Loucy (cell line): ENCODE measurements around the gene CLMP.

ENCODE experiments used
- H2AFZ ChIP-seq: fragments of 200-600 bp; sonication (generic); 2 replicates; pipeline ENCODE4 v1.6.0; 2016; ENCODE audit warnings: antibody characterized with exemption, mild to moderate bottlenecking, low read length, moderate library complexity
- H3F3A ChIP-seq: fragments of 200-600 bp; 2 replicates; pipeline ENCODE4 v1.6.0; 2016; ENCODE audit warnings: antibody characterized with exemption, low read depth, mild to moderate bottlenecking
- H3K27me3 ChIP-seq: fragments of 200-600 bp; sonication (generic); 2 replicates; pipeline ENCODE4 v1.6.1; 2014; ENCODE audit warnings: low read length, mild to moderate bottlenecking; ENCODE audit not compliant: insufficient read depth, poor library complexity, severe bottlenecking
- H3K36me3 ChIP-seq: fragments of 200-600 bp; sonication (generic); 2 replicates; pipeline ENCODE4 v1.6.1; 2016; ENCODE audit warnings: low read length; ENCODE audit not compliant: insufficient read depth
- H3K4me1 ChIP-seq: fragments of 200-600 bp; sonication (generic); 2 replicates; pipeline ENCODE4 v1.5.1; 2014; ENCODE audit warnings: low read length, mild to moderate bottlenecking; ENCODE audit not compliant: insufficient read depth, poor library complexity, severe bottlenecking
- H3K4me2 ChIP-seq: fragments of 200-600 bp; sonication (generic); 2 replicates; pipeline ENCODE4 v1.6.0; 2014; ENCODE audit warnings: antibody characterized with exemption, low read length, low read depth, mild to moderate bottlenecking; ENCODE audit not compliant: poor library complexity, severe bottlenecking
- H3K4me3 ChIP-seq: fragments of 200-600 bp; sonication (generic); 2 replicates; pipeline ENCODE4 v1.5.1; 2014; ENCODE audit warnings: low read length, mild to moderate bottlenecking, mixed read lengths; ENCODE audit not compliant: poor library complexity, severe bottlenecking
- H3K79me2 ChIP-seq: fragments of 200-600 bp; sonication (generic); 2 replicates; pipeline ENCODE4 v1.6.1; 2014; ENCODE audit warnings: low read length; ENCODE audit not compliant: insufficient read depth
- H3K9ac ChIP-seq: fragments of 200-600 bp; sonication (generic); 2 replicates; pipeline ENCODE4 v1.6.0; 2014; ENCODE audit warnings: mild to moderate bottlenecking, low read depth, low read length, moderate library complexity; ENCODE audit not compliant: poor library complexity, severe bottlenecking
- H3K9me2 ChIP-seq: fragments of 200-600 bp; sonication (generic); replicated peaks from 2 replicates; pipeline ENCODE4 v1.6.1; 2016; ENCODE audit warnings: low read depth, low read length, mixed read lengths
- H3K9me3 ChIP-seq: fragments of 200-600 bp; sonication (generic); 2 replicates; pipeline ENCODE4 v1.6.1; 2014; ENCODE audit warnings: mild to moderate bottlenecking, antibody characterized with exemption, low read length, low read depth; ENCODE audit not compliant: insufficient read depth
- H4K20me1 ChIP-seq: fragments of 200-600 bp; sonication (generic); 2 replicates; pipeline ENCODE4 v1.6.0; 2014; ENCODE audit warnings: antibody characterized with exemption, low read length, mild to moderate bottlenecking; ENCODE audit not compliant: insufficient read depth, poor library complexity, severe bottlenecking
- CTCF ChIP-seq: fragments of 200-600 bp; sonication (generic); conservative IDR thresholded peaks from 2 replicates; pipeline ENCODE4 v1.5.1; 2014; ENCODE audit warnings: mild to moderate bottlenecking, antibody characterized with exemption, low read length
- EZH2phosphoT487 ChIP-seq: fragments of 200-600 bp; IDR thresholded peaks from 2 replicates; pipeline ENCODE4 v1.6.1; 2018; ENCODE audit warnings: antibody characterized with exemption, mild to moderate bottlenecking, moderate library complexity, borderline replicate concordance

The CLMP gene, protein sequence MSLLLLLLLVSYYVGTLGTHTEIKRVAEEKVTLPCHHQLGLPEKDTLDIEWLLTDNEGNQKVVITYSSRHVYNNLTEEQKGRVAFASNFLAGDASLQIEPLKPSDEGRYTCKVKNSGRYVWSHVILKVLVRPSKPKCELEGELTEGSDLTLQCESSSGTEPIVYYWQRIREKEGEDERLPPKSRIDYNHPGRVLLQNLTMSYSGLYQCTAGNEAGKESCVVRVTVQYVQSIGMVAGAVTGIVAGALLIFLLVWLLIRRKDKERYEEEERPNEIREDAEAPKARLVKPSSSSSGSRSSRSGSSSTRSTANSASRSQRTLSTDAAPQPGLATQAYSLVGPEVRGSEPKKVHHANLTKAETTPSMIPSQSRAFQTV

DNA sequence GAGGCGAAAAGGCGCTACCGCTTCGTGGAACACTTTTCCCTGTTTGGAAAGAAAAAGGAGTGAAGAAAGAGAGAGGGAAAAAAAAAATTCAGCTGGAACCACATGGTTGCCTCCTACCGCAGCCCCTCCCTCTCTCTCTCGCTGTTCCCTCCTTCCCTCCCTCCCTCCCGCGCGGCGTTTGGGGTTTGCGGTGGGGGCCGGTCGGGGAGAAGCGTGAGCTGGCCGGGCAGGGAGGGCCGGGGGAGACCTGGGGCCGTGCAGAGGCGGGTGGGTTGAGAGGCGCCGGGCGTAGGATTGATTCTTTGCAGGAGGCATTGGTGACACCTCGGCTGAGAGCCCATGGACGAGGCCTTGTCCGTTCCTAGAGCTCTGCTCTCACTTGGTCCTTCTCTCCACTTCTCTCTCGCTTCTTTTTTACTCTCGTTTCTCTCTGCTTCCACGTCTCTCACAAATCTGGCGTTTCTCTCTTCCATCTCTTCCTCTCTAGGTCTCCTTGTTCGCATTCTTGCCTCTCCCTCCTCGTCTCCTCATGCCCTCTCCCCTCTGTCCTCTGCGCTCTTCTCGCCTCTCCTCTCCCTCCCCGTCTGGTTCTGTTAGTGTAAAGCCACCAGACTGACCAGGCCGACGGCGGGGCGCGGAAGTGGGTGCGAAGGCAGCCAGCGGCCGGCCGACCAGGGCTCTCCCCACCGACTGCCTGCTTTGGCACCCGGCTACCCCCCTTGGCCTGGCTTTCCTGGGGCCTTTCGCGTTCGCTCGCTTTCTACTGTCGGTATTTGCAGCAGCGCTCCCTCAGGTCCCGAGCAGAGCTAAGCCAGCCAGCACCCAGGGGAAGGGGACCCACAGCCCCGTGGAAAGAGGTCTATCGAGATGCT, at the start of gene CLMP:
Gene CLMP, minus strand, starts transcription at position 61 of the 872 bp plus-strand sequence. CDS start 308 bp downstream, outside the sequence.
- TF ChIP-seq CTCF (no peak), EZH2phosphoT487 (no peak)
- Histone ChIP-seq H3K9ac (no peak within 1 kb of the TSS), H3K9me3 (no peaks in the 10 kb centered on the region), H3K27me3 (peaks cover 11% of the 10 kb centered on the region), H3K79me2 (no peaks in the 10 kb centered on the region), H3F3A (no peaks in the 10 kb centered on the region), H4K20me1 (no peaks in the 10 kb centered on the region), H3K9me2 (no peaks in the 10 kb centered on the region), H3K4me3 (no peak within 1 kb of the TSS), H3K4me1 (no peaks in the 10 kb centered on the region), H3K36me3 (no peaks in the 10 kb centered on the region), H3K4me2 (no peak within 1 kb of the TSS), H2AFZ (peak within 1 kb of the TSS; percentile 68)

DNA sequence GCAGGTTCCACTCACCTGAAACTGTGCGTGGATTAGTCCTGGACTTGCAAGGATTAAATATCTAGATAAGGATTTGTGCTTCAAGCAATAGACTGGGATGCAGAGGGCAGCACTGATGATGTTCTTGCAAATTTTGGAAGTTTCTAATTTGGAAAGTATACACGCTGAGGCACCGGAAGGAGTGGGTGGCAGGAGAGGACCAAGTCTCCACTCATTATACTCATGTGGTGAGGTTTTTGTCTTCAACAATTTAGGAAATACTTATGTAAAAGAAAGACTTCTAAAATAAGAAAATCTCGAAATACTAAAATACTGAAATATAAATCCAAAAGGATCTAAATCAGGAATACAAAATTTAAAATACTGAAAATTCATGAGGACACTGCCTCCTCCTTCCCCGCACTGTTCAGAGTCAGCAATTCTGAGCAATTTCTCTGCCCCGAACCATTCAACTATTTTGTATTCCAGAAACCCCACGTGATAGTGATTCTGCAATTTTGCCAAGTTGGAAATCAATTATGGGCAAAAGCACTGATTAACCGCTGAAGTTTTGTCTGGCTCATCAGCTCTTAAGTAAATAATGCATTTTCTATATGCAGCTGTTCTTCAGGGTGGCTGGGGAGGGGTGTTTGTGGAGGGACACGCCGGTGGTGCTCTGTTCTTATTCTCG, 47.0 kb upstream of the CLMP start:
- H3K79me2 ChIP-seq, result no peaks in the 10 kb centered on the region
- H4K20me1 ChIP-seq, result no peaks in the 10 kb centered on the region
- H3K27me3 ChIP-seq, result no peaks in the 10 kb centered on the region
- no peak overlapping the region for H3K4me3 ChIP-seq
- no peaks in the 10 kb centered on the region for H3F3A ChIP-seq
- no peaks in the 10 kb centered on the region for H3K36me3 ChIP-seq
- H3K4me2 ChIP-seq, result no peak overlapping the region
- H3K9me3 ChIP-seq, result no peaks in the 10 kb centered on the region
- H2AFZ ChIP-seq, result no peak overlapping the region
- no peaks in the 10 kb centered on the region for H3K4me1 ChIP-seq
- H3K9me2 ChIP-seq, result no peaks in the 10 kb centered on the region
- no peak overlapping the region for H3K9ac ChIP-seq
- TF ChIP-seq CTCF, result no peak
- no peak for TF ChIP-seq EZH2phosphoT487

GRCh38 chr11:123241294-123241693, 46.2 kb upstream of the CLMP start:
- Histone ChIP-seq H3K4me2 (no peak overlapping the region), H3F3A (no peaks in the 10 kb centered on the region), H3K27me3 (no peaks in the 10 kb centered on the region), H4K20me1 (no peaks in the 10 kb centered on the region), H2AFZ (no peak overlapping the region), H3K9me2 (no peaks in the 10 kb centered on the region), H3K4me3 (no peak overlapping the region), H3K79me2 (no peaks in the 10 kb centered on the region), H3K9ac (no peak overlapping the region), H3K36me3 (no peaks in the 10 kb centered on the region), H3K9me3 (no peaks in the 10 kb centered on the region), H3K4me1 (no peaks in the 10 kb centered on the region)
- TF ChIP-seq CTCF (no peak), EZH2phosphoT487 (no peak)
